GM12891 (cell line): ENCODE results near the gene RPS25.

Source experiments
- POLR2A ChIP-seq: IDR thresholded peaks from 2 replicates; pipeline ENCODE4 v1.6.1; 2011; ENCODE audit warnings: low read depth, low read length, control low read depth
- POU2F2 ChIP-seq: IDR thresholded peaks from 2 replicates; pipeline ENCODE4 v1.6.1; 2011; ENCODE audit warnings: low read depth, mild to moderate bottlenecking, control low read depth, low read length, moderate library complexity
- TAF1 ChIP-seq: IDR thresholded peaks from 2 replicates; pipeline ENCODE4 v1.6.1; 2011; ENCODE audit warnings: low read depth, low read length, control low read depth

GRCh38 chr11:119052163-119052814, 34.1 kb upstream of the RPS25 start:
- TF ChIP-seq POU2F2: no peak
- no peak; the same call in 1 of the 2 replicates for TF ChIP-seq POLR2A
- TF ChIP-seq TAF1: no peak
